ENCODE data around the gene PP2D1.
"Not testable (repeated sequence)": the region's sequence is repeated elsewhere in the genome, so short reads cannot be mapped to it uniquely, and the experiment has no call there.

The PP2D1 gene

GRCh38 chr3:19967208-19967607, 44.9 kb downstream of the PP2D1 start:
- no peak for DNase-seq (ENCODE audit: low read depth)

- DNase-seq (ENCODE audit: low read depth), result no peak
Observed at GRCh38 chr3:19961960-19962359, 50.1 kb downstream of the PP2D1 start.

- DNase-seq (ENCODE audit: low read depth), result no peak
Observed at GRCh38 chr3:19960696-19961095, 51.4 kb downstream of the PP2D1 start.

DNA sequence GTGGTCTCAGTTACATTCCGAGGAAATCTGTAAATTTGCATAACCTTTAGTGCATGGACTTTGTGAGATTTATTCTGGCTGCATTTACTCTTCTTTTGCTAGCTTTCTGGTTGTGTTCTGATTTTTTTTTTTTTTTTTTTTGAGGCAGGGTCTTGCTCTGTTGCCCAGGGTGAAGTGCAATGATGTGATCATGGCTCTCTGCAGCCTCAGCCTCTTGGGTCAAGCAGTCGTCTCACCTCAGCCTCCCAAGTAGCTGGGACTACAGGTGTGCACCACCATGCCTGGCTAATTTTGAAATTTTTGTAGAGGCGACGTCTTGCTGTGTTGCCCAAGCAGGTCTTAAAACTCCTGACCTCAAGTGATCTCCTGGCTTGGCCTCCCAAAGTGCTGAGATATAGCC, 52.6 kb downstream of the PP2D1 start:
- DNase-seq (ENCODE audit: low read depth), result no peak

GRCh38 chr3:19957354-19957753, 54.7 kb downstream of the PP2D1 start:
- DNase-seq (ENCODE audit: low read depth), result not testable (repeated sequence)

- no peak for DNase-seq (ENCODE audit: low read depth)
Observed at GRCh38 chr3:19954676-19955075, 57.4 kb downstream of the PP2D1 start.

- no peak for DNase-seq (ENCODE audit: low read depth)
Observed at GRCh38 chr3:19950316-19950715, 61.7 kb downstream of the PP2D1 start.

GRCh38 chr3:19948226-19948591, 63.9 kb downstream of the PP2D1 start:
- no peak for DNase-seq (ENCODE audit: low read depth)

DNA sequence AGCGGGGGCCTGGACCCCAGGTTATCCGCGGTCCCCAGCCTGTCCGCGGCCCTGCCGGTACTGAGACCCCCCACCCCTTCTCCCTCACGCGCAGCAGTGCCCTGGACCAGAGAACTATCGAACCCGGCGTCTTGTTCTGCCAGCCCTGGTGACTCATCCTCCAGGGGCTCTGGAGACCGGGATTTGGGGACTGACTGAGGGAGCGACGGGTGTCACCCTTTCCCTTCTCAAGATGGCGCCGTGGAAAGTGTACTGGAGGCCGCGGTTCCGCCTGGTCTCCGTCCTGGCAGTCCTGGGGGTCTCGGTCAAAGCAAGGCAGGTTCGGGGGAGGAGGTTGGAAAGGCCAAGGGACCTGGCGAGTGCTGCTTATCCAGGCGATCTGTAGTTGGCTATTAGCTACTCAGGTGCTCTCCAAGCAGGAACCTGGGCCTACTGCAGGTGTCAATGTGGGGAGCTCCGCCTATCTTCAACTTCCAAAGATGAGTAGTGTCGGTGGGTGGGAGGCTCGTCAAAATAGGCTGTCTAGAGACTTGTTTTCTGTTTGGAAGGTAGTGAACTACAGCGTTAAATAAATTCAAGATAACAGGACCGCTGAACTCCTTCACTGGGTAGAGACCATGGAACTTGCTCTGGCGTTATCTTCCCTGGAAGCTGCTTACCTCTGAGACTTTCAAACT, 64.4 kb downstream of the PP2D1 start:
- DNase-seq (ENCODE audit: low read depth), result peak; percentile 14

GRCh38 chr3:19946832-19947548, 65.1 kb downstream of the PP2D1 start, which contains the start of gene RAB5A:
TSS of gene RAB5A (plus strand) at chr3:19947097. CDS start at chr3:19950899, 3,802 bp downstream.
- peak; percentile 95 for DNase-seq (ENCODE audit: low read depth)

DNA sequence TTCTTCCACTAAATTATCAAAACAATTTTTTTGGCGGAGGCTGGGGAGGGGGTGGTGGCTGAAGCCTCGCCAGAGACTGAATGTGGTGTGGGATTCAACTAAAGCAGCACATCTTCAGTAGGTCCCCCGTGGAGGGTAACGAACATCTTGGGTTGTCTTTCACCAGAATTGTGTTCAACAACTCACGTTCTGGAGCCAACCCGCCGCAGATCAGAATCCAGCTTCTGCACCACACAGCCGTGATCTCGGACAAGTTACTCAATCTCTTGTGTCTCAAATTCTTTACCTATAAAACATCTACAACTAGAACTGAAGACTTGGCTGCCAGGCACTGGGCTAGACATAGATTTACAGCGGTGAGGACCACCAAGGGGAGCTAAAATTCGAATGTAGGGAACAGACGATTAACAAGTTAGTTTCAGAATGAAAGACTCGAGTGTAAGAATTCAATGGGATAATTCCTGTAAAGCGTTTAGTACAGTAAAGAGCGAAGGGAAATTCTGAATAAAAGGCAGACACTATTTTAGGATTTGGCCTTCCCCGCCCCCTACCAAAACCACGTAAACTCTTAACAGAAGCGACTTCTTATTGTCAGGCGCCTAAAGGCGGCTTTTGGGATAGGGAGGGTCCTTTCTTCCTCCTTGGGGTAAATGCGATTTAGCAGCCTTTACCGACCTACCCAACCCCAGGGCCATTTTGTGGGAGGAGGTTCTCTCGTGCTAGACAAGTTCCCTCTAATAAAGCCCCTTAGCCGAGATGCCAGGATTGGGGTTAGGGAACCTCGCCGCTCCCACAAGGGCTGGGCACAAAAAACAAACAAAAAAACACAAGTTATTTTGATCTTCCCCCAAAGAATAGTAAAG, 65.9 kb downstream of the PP2D1 start:
- DNase-seq (ENCODE audit: low read depth), result no peak

GRCh38 chr3:19945534-19945933, 66.5 kb downstream of the PP2D1 start:
- DNase-seq (ENCODE audit: low read depth), result no peak

DNA sequence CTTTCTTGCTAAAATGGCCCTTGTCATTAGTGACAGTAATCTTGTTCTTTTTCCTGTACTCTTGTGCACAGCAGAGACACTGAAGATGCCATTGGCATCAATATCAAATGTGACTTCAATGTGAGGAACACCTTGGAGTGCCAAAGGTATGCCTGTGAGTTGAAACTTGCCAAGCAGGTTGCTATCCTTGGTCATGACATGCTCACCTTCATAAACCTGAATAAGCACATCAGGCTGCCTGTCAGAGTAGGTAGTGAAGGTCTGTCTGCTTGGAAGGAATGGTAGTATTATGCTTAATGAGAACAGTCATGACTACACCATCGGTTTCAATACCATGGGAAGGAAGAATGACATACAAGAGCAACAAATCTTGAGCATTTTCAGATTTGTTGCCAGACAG, 71.4 kb downstream of the PP2D1 start:
- no peak for DNase-seq (ENCODE audit: low read depth)

DNA sequence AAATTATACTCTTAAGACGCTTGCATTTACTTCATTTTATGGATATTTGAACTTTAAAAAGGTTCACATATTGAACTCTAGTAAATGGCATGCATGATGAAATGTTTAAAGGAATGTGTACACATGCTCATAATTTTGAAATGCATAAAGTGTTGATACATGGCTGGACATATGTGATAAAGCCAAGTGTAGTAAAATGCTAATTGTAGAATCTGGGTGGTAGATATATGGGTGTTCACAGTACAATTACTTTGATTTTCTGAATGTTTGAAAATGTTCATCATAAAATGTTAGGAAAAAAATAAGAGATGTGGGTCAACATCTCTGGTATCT, 73.8 kb downstream of the PP2D1 start:
- no peak for DNase-seq (ENCODE audit: low read depth)

DNA sequence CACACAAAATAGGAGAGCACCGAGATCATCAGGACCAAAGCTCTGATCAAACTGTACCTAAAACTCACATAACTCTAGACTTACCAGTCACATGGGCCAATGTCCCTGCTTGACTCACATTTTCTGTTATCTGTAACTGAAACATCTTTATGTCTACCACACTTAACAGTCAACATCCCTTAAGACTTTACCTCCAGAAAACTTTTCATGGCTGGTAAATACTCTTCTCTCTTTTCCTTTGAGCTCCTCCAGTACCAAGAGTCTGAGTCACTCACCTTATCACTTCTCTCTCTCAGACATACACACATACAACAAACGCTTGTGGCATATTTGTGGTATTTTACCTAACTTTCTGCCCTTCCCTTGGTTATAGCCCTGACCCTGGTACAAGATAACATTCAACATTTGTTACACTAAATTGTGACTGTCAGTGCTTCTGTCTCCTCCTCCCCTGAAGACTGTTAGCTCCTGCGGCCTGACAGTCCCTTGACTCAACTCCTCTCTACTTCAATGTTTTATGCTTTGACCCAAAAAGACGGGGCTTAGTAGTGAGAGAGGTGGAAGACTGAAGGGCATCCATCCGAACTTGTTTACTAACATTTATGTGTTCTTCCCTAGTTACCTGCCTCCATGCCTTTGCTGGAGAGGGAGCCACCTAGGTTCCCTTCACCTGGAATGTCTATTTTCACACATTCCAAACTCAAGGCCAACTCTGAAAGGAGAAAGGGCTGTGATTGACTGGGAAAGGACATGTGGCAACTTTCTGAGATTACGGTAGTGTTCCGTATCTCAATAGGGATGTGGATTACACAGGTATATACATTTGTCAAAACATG, 74.4 kb downstream of the PP2D1 start:
- DNase-seq (ENCODE audit: low read depth), result no peak

All from activated T-helper 1 cell treated with Interleukin-2 at 50 U/mL for 16 hours (primary cell).